Mesenchymal stem cell (in vitro differentiated cells and primary cell): ENCODE results near the gene ALOX5AP.

Source experiments
- DNase-seq: peaks from one replicate; pipeline ENCODE4 v3.0.0-alpha.2; 2013
- H2AFZ ChIP-seq: one replicate; pipeline ENCODE4 v1.6.1; 2013; ENCODE audit warnings: low read depth, mild to moderate bottlenecking, control low read depth, inconsistent platforms, low read length, moderate library complexity
- H2AK5ac ChIP-seq: 2 replicates; pipeline ENCODE4 v1.6.1; 2013; ENCODE audit warnings: low read length, moderate library complexity, mild to moderate bottlenecking, inconsistent platforms; ENCODE audit not compliant: severe bottlenecking
- H2BK120ac ChIP-seq: one replicate; pipeline ENCODE4 v1.6.1; 2013; ENCODE audit warnings: low read depth, mild to moderate bottlenecking, inconsistent platforms, low read length, moderate library complexity
- H2BK12ac ChIP-seq, 2 experiments: one replicate each; pipeline ENCODE4 v1.6.1; 2013; ENCODE audit warnings: inconsistent platforms in 2 of 2, low read length in 2 of 2, mild to moderate bottlenecking in 2 of 2, moderate library complexity in 2 of 2, control low read depth in 1 of 2
- H2BK15ac ChIP-seq: one replicate; pipeline ENCODE4 v1.6.1; 2013; ENCODE audit warnings: mild to moderate bottlenecking, low read depth, inconsistent platforms; ENCODE audit not compliant: poor library complexity, severe bottlenecking
- H2BK5ac ChIP-seq: 2 replicates; pipeline ENCODE4 v1.6.1; 2013; ENCODE audit warnings: low read depth, mild to moderate bottlenecking, low read length, control low read depth, inconsistent platforms; ENCODE audit not compliant: poor library complexity, severe bottlenecking
- H3K14ac ChIP-seq, 2 experiments: one replicate each; pipeline ENCODE4 v1.6.1; 2013; ENCODE audit warnings: inconsistent platforms in 2 of 2, low read length in 2 of 2, control low read depth in 1 of 2, mild to moderate bottlenecking in 1 of 2, moderate library complexity in 1 of 2
- H3K18ac ChIP-seq, 2 experiments: one replicate each; pipeline ENCODE4 v1.6.1; 2013; ENCODE audit warnings: inconsistent platforms in 2 of 2, low read length in 2 of 2, control low read depth in 1 of 2, low read depth in 1 of 2, mild to moderate bottlenecking in 1 of 2
- H3K23ac ChIP-seq, 2 experiments: one replicate each; pipeline ENCODE4 v1.6.1; 2013; ENCODE audit warnings: inconsistent platforms in 2 of 2, low read length in 2 of 2, mild to moderate bottlenecking in 2 of 2, moderate library complexity in 2 of 2, control low read depth in 1 of 2
- H3K27ac ChIP-seq: 2 replicates; pipeline ENCODE4 v1.5.1; 2013; ENCODE audit warnings: mild to moderate bottlenecking, moderate library complexity, low read length, control low read depth, inconsistent platforms; ENCODE audit not compliant: poor library complexity, severe bottlenecking
- H3K27me3 ChIP-seq, 2 experiments: 2 replicates each; pipeline versions ENCODE4 v1.6.1 to v1.7.0; 2013; ENCODE audit warnings: low read length in 2 of 2, mild to moderate bottlenecking in 2 of 2, moderate library complexity in 2 of 2, control low read depth in 1 of 2, inconsistent platforms in 1 of 2; ENCODE audit not compliant: control insufficient read depth in 1 of 2, insufficient read depth in 1 of 2
- H3K36me3 ChIP-seq, 2 experiments: 2 replicates each; pipeline versions ENCODE4 v1.6.1 to v1.7.0; 2013; ENCODE audit warnings: low read length in 2 of 2, control low read depth in 1 of 2, inconsistent platforms in 1 of 2, low read depth in 1 of 2, mild to moderate bottlenecking in 1 of 2; ENCODE audit not compliant: insufficient read depth in 2 of 2, control insufficient read depth in 1 of 2
- H3K4ac ChIP-seq, 2 experiments: one replicate each; pipeline ENCODE4 v1.6.1; 2013; ENCODE audit warnings: inconsistent platforms in 2 of 2, low read length in 2 of 2, mild to moderate bottlenecking in 2 of 2, moderate library complexity in 2 of 2, control low read depth in 1 of 2, low read depth in 1 of 2
- H3K4me1 ChIP-seq: 2 replicates; pipeline ENCODE4 v1.6.1; 2013; ENCODE audit warnings: low read depth, low read length, control low read depth; ENCODE audit not compliant: control insufficient read depth, insufficient read depth
- H3K4me2 ChIP-seq: 2 replicates; pipeline ENCODE4 v1.6.1; 2013; ENCODE audit warnings: low read length, mild to moderate bottlenecking, inconsistent platforms; ENCODE audit not compliant: poor library complexity, severe bottlenecking
- H3K4me3 ChIP-seq, 2 experiments: 2 replicates each; pipeline versions ENCODE4 v1.5.1 to v1.7.0; 2013; ENCODE audit warnings: low read length in 2 of 2, mild to moderate bottlenecking in 2 of 2, control low read depth in 1 of 2, low read depth in 1 of 2; ENCODE audit not compliant: insufficient read depth in 1 of 2
- H3K79me1 ChIP-seq: replicated peaks from 2 replicates; pipeline ENCODE4 v1.6.1; 2013; ENCODE audit warnings: mild to moderate bottlenecking, control low read depth, low read length, inconsistent platforms; ENCODE audit not compliant: poor library complexity, severe bottlenecking
- H3K9ac ChIP-seq: 2 replicates; pipeline ENCODE4 v1.7.0; 2013; ENCODE audit warnings: mild to moderate bottlenecking, low read length, moderate library complexity
- H3K9me3 ChIP-seq: 2 replicates; pipeline ENCODE4 v1.7.0; 2013; ENCODE audit warnings: mild to moderate bottlenecking, low read length; ENCODE audit not compliant: control insufficient read depth
- H4K8ac ChIP-seq: one replicate; pipeline ENCODE4 v1.6.1; 2013; ENCODE audit warnings: inconsistent platforms, mild to moderate bottlenecking, low read length, moderate library complexity
- H4K91ac ChIP-seq: one replicate; pipeline ENCODE4 v1.6.1; 2013; ENCODE audit warnings: mild to moderate bottlenecking, low read length, inconsistent platforms
- WGBS: methylation state at CpG from one replicate; pipeline ENCODE4 v1.1.7; 2013; ENCODE audit warnings: mixed read lengths; 5-methylcytosine and 5-hydroxymethylcytosine counted together

ALOX5AP gene

GRCh38 chr13:30789166-30789862 is 54.0 kb downstream of the ALOX5AP start:
- Histone ChIP-seq H3K14ac (no peak overlapping the region), H3K4ac (peak overlapping the region in 1 of 2 experiments; percentile 57), H4K91ac (no peak overlapping the region), H2AFZ (no peak overlapping the region), H3K9ac (no peak overlapping the region), H3K23ac (no peak overlapping the region), H3K9me3 (no peaks in the 10 kb centered on the region), H3K4me2 (no peak overlapping the region), H2AK5ac (peak overlapping the region; percentile 41), H2BK5ac (no peak overlapping the region), H2BK120ac (peak overlapping the region; percentile 45), H2BK15ac (no peak overlapping the region), H2BK12ac (peak overlapping the region in 1 of 2 experiments; percentile 33), H4K8ac (no peak overlapping the region), H3K18ac (peak overlapping the region in 1 of 2 experiments; percentile 26), H3K4me1 (peaks cover 16% of the 10 kb centered on the region), H3K79me1 (no peaks in the 10 kb centered on the region), H3K4me3 (no peak overlapping the region), H3K27me3 (peaks cover 0 to 37% of the 10 kb centered on the region in 2 experiments), H3K36me3 (no peaks in the 10 kb centered on the region), H3K27ac (no peak overlapping the region)
- WGBS, result 85% methylated on average over 3 of the region's 3 CpGs
- no peak for DNase-seq

- WGBS, result 96% methylated on average over 1 of the region's 2 CpGs
- H3K4me2 ChIP-seq, result no peak overlapping the region
- no peak overlapping the region for H2BK15ac ChIP-seq
- H2AK5ac ChIP-seq, result peak overlapping the region; percentile 56
- H3K27me3 ChIP-seq, result peaks cover 0 to 37% of the 10 kb centered on the region in 2 experiments
- no peak overlapping the region for H3K9ac ChIP-seq
- peak overlapping the region in 1 of 2 experiments; percentile 63 for H2BK12ac ChIP-seq
- DNase-seq, result no peak
- no peak overlapping the region for H2BK5ac ChIP-seq
- no peak overlapping the region for H2AFZ ChIP-seq
- no peak overlapping the region for H3K27ac ChIP-seq
- no peak overlapping the region for H3K23ac ChIP-seq
- no peak overlapping the region for H4K91ac ChIP-seq
- H4K8ac ChIP-seq, result no peak overlapping the region
- no peak overlapping the region for H3K14ac ChIP-seq
- H3K79me1 ChIP-seq, result no peaks in the 10 kb centered on the region
- H3K4ac ChIP-seq, result peak overlapping the region in 1 of 2 experiments; percentile 35
- H3K9me3 ChIP-seq, result no peaks in the 10 kb centered on the region
- no peaks in the 10 kb centered on the region for H3K36me3 ChIP-seq
- no peak overlapping the region for H3K4me3 ChIP-seq
- no peak overlapping the region for H2BK120ac ChIP-seq
- H3K4me1 ChIP-seq, result peaks cover 19% of the 10 kb centered on the region
- H3K18ac ChIP-seq, result peak overlapping the region; percentile 28 to 74
Measured at GRCh38 chr13:30790592-30790991, 55.2 kb downstream of the ALOX5AP start.

DNA sequence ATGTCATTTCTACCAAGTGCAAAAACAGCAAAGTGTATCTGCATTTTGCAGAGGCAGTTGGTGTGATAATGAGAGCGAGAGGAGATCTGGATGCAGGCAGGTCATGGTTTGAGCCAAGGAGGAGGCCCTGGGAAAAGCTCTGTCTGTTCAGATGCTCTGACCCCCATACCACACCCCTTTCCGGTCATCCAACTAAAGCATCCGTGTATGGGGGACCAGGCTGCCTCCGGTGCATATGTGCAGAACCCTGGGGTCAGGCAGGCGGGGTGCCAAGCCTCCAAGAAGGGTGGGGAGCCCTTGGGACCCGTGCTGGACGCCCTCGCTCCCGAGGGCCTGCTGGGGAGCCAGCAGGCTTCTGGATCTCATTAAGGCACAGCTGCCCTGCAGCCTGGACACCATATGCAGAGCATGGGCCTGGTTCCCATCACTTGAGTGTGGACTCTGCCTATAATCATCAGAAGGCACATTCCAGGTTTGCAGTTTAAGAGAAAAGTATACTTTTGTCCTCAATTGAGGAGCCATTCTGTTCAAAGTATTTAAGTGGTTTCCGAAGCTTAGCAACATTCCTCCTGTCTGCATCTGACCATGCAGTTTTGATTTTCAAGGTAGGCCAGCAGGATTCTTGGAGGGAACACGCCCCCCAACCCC is 56.1 kb downstream of the ALOX5AP start:
- Histone ChIP-seq H3K4ac (peak overlapping the region; percentile 69 to 93), H3K14ac (peak overlapping the region in 1 of 2 experiments; percentile 57), H2AK5ac (peak overlapping the region; percentile 26), H4K91ac (peak overlapping the region; percentile 86), H2BK12ac (peak overlapping the region; percentile 69 to 97), H3K9ac (no peak overlapping the region), H2AFZ (no peak overlapping the region), H4K8ac (peak overlapping the region; percentile 79), H3K27me3 (peaks cover 0 to 39% of the 10 kb centered on the region in 2 experiments), H3K23ac (no peak overlapping the region), H2BK120ac (no peak overlapping the region), H2BK5ac (no peak overlapping the region), H3K79me1 (no peaks in the 10 kb centered on the region), H3K36me3 (no peaks in the 10 kb centered on the region), H3K18ac (peak overlapping the region; percentile 34 to 74), H3K4me3 (peak overlapping the region in 1 of 2 experiments; percentile 41), H3K4me1 (peaks cover 24% of the 10 kb centered on the region), H3K27ac (peak overlapping the region; percentile 70), H2BK15ac (peak overlapping the region; percentile 39), H3K9me3 (no peaks in the 10 kb centered on the region), H3K4me2 (no peak overlapping the region)
- 77% methylated on average over 11 of the region's 11 CpGs for WGBS
- no peak for DNase-seq

GRCh38 chr13:30792285-30793000 is 57.1 kb downstream of the ALOX5AP start:
- Histone ChIP-seq H4K91ac (peak overlapping the region; percentile 8), H3K4ac (peak overlapping the region; percentile 16 to 93), H2BK120ac (peak overlapping the region; percentile 5), H3K4me1 (peaks cover 30% of the 10 kb centered on the region), H2BK12ac (peak overlapping the region; percentile 72 to 97), H3K18ac (peak overlapping the region; percentile 37 to 96), H3K4me2 (no peak overlapping the region), H3K4me3 (peak overlapping the region in 1 of 2 experiments; percentile 43), H3K9ac (peak overlapping the region; percentile 56), H3K79me1 (no peaks in the 10 kb centered on the region), H3K14ac (no peak overlapping the region), H3K9me3 (no peaks in the 10 kb centered on the region), H2BK15ac (no peak overlapping the region), H3K36me3 (no peaks in the 10 kb centered on the region), H2AFZ (peak overlapping the region; percentile 29), H2AK5ac (peak overlapping the region; percentile 32), H4K8ac (peak overlapping the region; percentile 45), H3K23ac (no peak overlapping the region), H3K27me3 (peaks cover 0 to 30% of the 10 kb centered on the region in 2 experiments), H3K27ac (peak overlapping the region; percentile 81), H2BK5ac (no peak overlapping the region)
- WGBS, result 21% methylated on average over 12 of the region's 12 CpGs
- peak; percentile 93 for DNase-seq
